Measurements from ENCODE around the gene WDR37.

The WDR37 gene

DNA sequence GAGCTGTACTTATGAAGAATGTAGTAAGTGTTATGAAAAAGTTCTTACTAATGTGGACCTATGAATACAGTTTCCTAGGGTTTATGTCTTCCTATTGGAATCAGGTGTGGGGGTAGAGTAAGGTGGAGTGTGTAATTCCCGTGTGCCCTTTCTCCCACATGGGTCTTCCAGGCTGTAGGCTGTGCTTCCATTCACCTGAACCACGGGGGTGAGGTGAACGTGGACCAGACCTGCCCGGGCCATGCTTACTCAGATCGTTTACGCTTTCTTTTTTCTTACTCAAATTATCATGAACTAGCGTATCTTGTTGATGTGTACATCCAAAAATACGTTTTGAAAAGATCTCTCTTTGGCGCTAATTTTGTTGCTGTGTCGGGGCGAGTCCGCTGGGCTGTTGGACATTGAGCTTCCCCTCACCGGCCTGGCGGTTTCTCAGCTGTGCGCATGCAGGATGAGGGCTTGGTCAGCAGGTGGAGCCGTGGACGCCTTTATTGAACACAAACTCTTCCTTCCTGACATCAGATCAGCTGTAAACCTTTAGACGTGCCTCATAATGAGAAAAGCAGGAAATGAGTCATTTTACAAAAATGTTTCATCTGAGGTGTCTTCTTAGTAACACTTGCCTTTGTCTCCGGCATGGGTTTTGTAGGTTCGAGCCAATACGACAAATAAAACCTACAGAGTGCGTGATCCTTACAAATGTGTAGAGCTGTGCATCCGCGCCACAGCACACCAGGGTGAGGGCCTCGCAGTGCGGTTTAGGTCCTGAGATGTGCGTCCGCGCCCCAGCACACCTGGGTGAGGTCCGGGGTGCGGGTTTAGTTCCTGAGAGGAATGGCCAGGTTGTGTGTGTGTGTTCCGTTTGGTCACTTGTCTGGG lies 53.8 kb downstream of the WDR37 start:
- DNase-seq, result peak; percentile 35 to 96 (median 68)

- no peak for DNase-seq
Measured at GRCh38 chr10:1110674-1111119, 54.5 kb downstream of the WDR37 start.

GRCh38 chr10:1114315-1114714 lies 58.1 kb downstream of the WDR37 start:
- DNase-seq, result peak in 1 of 5 experiments; percentile 81

- no peak for DNase-seq
Measured at GRCh38 chr10:1114719-1115606, 58.8 kb downstream of the WDR37 start.

DNA sequence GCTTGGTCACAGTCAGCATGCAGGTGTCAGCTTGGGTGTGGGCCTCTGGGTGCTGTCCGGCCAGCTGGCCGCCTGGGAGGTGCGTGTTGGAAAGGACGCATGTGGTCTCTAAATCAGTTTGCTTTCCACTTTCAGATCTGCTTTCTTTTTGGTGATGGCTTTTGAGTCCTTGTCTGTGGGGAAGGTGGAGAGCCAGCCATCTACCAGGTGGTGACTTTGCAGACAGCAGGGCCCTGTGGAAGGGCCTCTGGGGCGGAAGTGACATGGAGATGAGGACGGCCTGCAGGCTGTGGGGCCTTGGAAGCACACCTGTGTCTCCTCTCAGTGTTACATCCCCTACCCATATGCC lies 59.4 kb downstream of the WDR37 start:
- DNase-seq, result no peak

DNA sequence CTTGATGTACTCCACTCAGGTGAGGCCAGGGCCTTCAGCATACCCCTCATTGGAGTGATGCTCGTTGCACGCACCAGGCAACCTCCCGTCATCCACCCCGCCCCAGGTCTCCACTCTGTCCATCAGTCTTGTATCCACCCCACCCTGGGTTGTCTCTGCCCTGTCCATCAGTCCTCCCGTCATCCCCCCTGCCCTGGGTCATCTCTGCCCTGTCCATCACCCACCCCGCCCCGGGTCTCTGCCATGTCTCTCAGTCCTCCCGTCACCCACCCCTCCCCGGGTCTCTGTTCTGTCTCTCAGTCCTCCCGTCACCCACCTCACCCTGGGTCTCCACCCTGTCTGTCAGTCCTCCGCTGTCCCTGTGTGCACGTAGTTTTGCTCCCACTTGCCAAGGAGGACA lies 59.9 kb downstream of the WDR37 start:
- DNase-seq, result no peak

DNA sequence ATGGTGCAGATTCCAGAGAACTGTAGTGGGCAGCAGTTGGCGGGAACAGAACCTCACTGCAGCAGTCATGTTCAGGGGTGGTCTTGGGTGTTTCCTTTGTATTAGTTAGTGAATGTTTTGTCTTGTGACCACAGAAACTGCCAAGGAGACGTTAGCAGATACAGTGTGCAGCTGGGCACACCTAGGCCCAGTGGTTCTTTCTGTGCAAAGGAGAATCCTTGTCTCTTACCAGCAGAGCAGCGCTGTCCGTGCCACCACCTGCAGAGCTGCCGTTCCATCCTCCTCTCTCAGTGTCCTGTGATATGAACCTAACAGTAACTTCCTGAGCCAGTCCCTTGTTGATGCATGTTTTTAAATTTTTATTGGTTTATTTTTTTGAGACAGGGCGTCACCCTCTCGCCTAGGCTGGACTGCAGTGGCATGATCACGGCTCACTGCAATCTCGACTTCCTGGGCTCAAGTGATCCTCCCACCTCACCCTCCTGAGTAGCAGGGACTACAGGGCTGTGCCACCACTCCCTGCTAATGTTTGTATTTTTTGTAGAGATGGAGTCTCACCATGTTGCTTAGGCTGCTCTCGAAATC lies 60.6 kb downstream of the WDR37 start:
- no peak for DNase-seq

GRCh38 chr10:1117651-1118050 lies 61.5 kb downstream of the WDR37 start:
- DNase-seq, result peak in 1 of 5 experiments; percentile 54

DNA sequence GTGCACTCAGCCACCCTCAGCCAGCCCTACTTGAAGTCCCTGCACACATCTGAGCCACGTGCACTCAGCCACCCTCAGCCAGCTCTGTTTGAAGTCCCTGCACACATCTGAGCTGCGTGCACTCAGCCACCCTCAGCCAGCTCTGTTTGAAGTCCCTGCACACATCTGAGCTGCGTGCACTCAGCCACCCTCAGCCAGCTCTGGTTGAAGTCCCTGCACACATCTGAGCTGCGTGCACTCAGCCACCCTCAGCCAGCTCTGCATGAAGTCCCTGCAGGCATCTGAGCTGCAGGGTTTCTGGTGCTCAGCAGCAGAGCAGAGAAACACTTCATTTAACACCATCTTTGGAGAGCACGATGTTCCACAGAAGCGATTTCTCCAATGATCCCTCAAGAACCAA lies 62.1 kb downstream of the WDR37 start:
- peak in 1 of 5 experiments; percentile 74 for DNase-seq

DNA sequence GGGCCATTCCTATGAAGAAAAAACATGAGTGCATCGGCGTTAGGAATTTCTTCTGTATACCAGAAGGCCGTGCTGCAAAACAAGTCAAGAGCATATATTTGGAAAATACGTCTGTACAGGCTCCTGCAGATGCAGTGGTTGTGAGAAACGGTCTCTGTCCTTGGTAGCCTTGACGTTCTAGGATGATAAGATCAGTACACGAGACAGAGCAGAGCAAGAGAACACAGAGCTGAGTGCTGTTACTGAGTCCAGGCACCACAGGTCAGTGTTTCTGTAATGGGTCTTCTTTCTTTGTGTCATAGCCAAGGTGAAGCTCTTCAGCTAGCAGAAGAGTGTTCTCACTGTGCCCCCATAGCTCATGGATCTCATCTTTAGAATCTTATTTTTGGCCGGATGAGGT lies 62.8 kb downstream of the WDR37 start:
- DNase-seq, result peak in 1 of 5 experiments; percentile 46

DNA sequence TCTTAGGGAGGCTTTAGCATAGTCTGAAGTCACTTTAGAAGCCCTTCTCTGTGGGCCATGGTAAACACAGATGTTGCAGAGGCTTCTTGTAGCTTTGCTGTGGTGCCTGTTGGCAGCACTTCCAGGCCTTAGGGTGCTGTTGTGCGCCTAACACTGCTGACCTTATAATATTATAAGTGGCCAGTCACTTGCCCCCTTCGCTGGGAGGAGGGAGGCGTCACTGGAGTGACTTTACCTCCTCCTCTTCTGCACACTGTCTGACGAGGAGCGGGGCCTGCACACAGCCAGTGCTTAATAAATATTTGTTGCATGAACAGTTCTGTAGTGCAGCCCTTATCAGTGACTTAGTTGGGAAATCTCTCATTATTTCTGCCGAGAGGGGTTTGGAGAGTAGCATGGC lies 63.3 kb downstream of the WDR37 start:
- DNase-seq, result no peak

GRCh38 chr10:1120306-1120705 lies 64.1 kb downstream of the WDR37 start:
- DNase-seq, result no peak

GRCh38 chr10:1120801-1121211 lies 64.6 kb downstream of the WDR37 start:
- no peak for DNase-seq

DNA sequence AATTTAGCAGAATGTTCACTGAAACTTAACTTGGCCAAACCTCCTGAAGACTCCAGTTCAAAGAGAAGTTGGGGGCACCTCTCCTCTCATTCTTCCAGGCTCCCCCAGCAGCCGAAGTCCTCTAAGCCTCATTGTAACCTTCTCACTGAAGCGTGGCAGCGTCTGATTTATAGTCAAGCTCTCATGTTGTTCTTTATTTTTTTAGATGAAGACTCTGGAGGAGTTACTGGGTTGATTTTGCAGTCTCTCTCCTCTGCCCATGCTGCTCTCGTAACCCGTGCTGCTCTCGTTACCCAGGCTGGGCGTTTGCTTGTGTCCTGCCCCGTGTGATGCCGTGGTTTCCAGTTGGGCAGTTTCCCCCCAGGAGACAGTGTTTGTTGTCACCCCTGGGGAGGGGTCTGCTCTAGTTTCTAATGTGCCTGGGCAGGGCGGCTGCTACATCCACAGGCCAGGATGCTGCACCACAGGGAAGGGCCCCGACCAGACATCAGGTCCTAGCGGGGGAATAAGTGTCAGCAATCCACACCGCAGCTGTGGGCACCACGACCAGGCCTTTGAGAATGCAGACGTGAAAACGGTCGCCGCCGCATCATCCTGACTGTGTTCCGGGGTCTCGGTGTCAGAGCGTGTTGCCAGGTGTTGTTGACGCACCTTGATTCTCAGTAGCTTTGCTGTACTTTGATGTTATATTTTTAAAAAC lies 65.2 kb downstream of the WDR37 start:
- no peak for DNase-seq

GRCh38 chr10:1122349-1122748 lies 66.2 kb downstream of the WDR37 start:
- no peak for DNase-seq

DNA sequence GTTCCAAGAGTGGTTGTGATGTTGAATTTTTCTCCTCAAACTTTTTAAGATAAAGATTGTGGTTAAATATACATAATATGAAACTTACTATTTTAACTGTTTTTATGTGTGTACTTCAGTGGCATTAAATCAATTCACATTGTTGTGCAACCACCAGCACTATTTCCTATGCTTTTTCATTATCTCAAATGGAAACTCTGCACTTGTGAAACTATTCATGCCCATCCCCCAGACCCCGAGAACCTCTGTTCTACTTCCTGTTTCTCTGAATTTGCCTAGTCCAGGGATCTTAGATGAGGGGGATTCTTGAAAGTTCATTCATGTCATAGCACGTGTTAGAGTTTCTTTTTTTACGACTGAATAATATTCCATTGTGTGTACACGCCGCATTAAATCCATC lies 67.0 kb downstream of the WDR37 start:
- peak in 1 of 5 experiments; percentile 69 for DNase-seq

- no peak for DNase-seq
Measured at GRCh38 chr10:1123972-1124371, 67.8 kb downstream of the WDR37 start.

DNA sequence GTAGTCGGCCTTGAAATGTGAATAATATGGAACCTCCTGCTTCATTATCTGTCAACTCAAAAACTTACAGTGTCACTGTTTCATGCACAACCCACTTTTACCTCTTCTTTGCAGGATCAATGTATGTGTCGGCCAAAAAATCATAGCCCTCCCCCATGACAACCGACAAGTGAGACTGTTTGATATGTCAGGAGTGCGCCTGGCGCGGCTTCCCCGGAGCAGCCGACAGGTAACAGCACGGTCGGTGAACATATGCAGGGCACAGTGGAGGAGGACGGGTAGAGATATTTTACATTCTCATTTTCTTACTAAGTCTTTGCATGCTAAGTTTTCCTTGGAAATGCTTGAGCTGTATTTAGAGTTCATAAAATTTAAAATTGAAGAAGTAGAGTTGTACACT lies 68.6 kb downstream of the WDR37 start:
- DNase-seq, result no peak

DNA sequence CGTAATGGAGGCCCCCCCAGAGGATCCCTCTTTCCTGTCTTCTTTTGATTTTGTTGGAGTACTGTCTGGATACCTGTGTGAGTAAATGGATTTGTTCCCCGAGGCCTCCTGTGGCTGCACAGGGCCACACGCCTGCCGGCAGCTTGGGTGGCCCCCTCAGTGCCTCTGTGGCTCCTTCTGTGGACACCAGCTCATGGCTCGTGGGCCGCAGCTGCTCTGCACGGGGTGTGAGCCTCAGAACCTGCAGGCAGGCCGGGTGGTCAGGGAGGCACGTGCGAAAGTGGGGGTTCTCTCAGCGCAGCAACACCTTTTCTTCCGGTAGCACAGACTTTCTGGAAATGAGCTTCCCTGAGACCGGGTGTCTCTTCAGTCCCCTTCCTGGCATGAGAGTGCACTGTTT lies 70.3 kb downstream of the WDR37 start:
- no peak for DNase-seq

DNA sequence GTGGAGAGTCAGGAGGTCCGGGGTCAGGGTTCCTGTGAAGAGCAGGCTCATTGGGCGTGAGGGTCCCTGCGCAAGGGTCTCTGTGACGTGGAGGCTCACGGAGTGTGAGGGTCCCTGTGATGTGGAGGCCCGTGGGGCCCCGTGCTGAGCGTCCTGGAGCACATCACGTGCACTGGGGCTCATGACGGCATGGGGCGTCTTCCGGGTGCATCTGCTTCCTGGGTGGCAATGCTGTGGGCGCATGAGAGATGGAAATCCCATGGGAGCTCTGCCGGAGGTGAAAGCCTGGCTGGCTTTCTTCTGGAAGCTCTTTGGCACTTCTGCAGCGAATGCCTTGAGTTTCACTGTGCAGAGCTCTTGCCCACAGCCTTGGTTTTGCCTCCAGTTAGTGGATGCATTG lies 71.4 kb downstream of the WDR37 start:
- DNase-seq, result no peak

GRCh38 chr10:1128115-1128514 lies 71.9 kb downstream of the WDR37 start:
- DNase-seq, result no peak

GRCh38 chr10:1128649-1129048 lies 72.5 kb downstream of the WDR37 start:
- DNase-seq, result no peak

- DNase-seq, result no peak
Measured at GRCh38 chr10:1130226-1130625, 74.0 kb downstream of the WDR37 start.
